H9 (cell line): ENCODE measurements around the gene CD300LG. TPM values are rescaled to one million over a fixed set of nuclear protein-coding genes. Genes with fewer than 3 reads are reported as not detected.

Experiments
- DNase-seq: peaks from one replicate; pipeline ENCODE4 v3.0.0-alpha.2; 2017
- H2AFZ ChIP-seq: one replicate; pipeline ENCODE4 v1.6.1; 2013; ENCODE audit warnings: mild to moderate bottlenecking, low read length, control low read depth, moderate library complexity
- H2AK5ac ChIP-seq: 2 replicates; pipeline ENCODE4 v1.6.1; 2013; ENCODE audit warnings: low read length, control low read depth, mixed read lengths; ENCODE audit not compliant: insufficient read length
- H2BK120ac ChIP-seq: one replicate; pipeline ENCODE4 v1.6.1; 2013; ENCODE audit warnings: low read depth, mild to moderate bottlenecking, low read length, control low read depth, inconsistent platforms; ENCODE audit not compliant: poor library complexity, severe bottlenecking
- H2BK12ac ChIP-seq: 2 replicates; pipeline ENCODE4 v1.6.1; 2013; ENCODE audit warnings: low read length, control low read depth, mixed read lengths, low read depth; ENCODE audit not compliant: insufficient read length
- H2BK15ac ChIP-seq: 2 replicates; pipeline ENCODE4 v1.6.1; 2013; ENCODE audit warnings: low read depth, low read length, control low read depth
- H2BK20ac ChIP-seq: one replicate; pipeline ENCODE4 v1.6.1; 2013; ENCODE audit warnings: low read depth, mild to moderate bottlenecking, low read length, control low read depth, inconsistent platforms; ENCODE audit not compliant: poor library complexity, severe bottlenecking
- H2BK5ac ChIP-seq: 2 replicates; pipeline ENCODE4 v1.6.1; 2013; ENCODE audit warnings: low read length, control low read depth, mixed read lengths; ENCODE audit not compliant: insufficient read length
- H3K14ac ChIP-seq: 2 replicates; pipeline ENCODE4 v1.6.1; 2013; ENCODE audit warnings: low read length, control low read depth; ENCODE audit not compliant: insufficient read depth
- H3K18ac ChIP-seq: 2 replicates; pipeline ENCODE4 v1.6.1; 2013; ENCODE audit warnings: low read depth, mild to moderate bottlenecking, mixed read lengths, low read length, control low read depth; ENCODE audit not compliant: insufficient read length
- H3K23ac ChIP-seq: 2 replicates; pipeline ENCODE4 v1.6.1; 2013; ENCODE audit warnings: low read length, control low read depth, mixed read lengths, low read depth; ENCODE audit not compliant: insufficient read length
- H3K23me2 ChIP-seq: 2 replicates; pipeline ENCODE4 v1.6.1; 2013; ENCODE audit warnings: low read depth, mild to moderate bottlenecking, mixed read lengths, low read length, control low read depth; ENCODE audit not compliant: insufficient read length, poor library complexity, severe bottlenecking
- H3K27ac ChIP-seq: 2 replicates; pipeline ENCODE4 v1.5.1; 2013; ENCODE audit warnings: low read length, control low read depth, mixed read lengths, low read depth; ENCODE audit not compliant: insufficient read length
- H3K27me3 ChIP-seq: 2 replicates; pipeline ENCODE4 v1.6.1; 2013; ENCODE audit warnings: low read length, control low read depth, inconsistent platforms; ENCODE audit not compliant: insufficient read depth
- H3K4ac ChIP-seq: 2 replicates; pipeline ENCODE4 v1.6.1; 2013; ENCODE audit warnings: low read depth, mild to moderate bottlenecking, control low read depth, inconsistent platforms, low read length, moderate library complexity
- H3K4me1 ChIP-seq: 2 replicates; pipeline ENCODE4 v1.6.1; 2013; ENCODE audit warnings: low read length, control low read depth, inconsistent platforms; ENCODE audit not compliant: insufficient read depth
- H3K4me2 ChIP-seq: 2 replicates; pipeline ENCODE4 v1.6.1; 2013; ENCODE audit warnings: low read length, control low read depth, mixed read lengths; ENCODE audit not compliant: insufficient read length, insufficient read depth
- H3K56ac ChIP-seq: 2 replicates; pipeline ENCODE4 v1.6.1; 2013; ENCODE audit warnings: low read depth, mild to moderate bottlenecking, mixed read lengths, low read length, control low read depth; ENCODE audit not compliant: insufficient read length
- H3K79me1 ChIP-seq: 2 replicates; pipeline ENCODE4 v1.6.1; 2013; ENCODE audit warnings: low read depth, mild to moderate bottlenecking, moderate library complexity, low read length, control low read depth, inconsistent platforms; ENCODE audit not compliant: insufficient read depth, poor library complexity, severe bottlenecking
- H3K79me2 ChIP-seq: 2 replicates; pipeline ENCODE4 v1.6.1; 2013; ENCODE audit warnings: low read length, control low read depth, inconsistent platforms; ENCODE audit not compliant: insufficient read depth
- H3K9ac ChIP-seq: 2 replicates; pipeline ENCODE4 v1.6.1; 2013; ENCODE audit warnings: low read length, control low read depth, mixed read lengths; ENCODE audit not compliant: insufficient read length; ENCODE audit errors: extremely low read depth
- H3K9me3 ChIP-seq: one replicate; pipeline ENCODE4 v1.6.1; 2013; ENCODE audit warnings: low read depth, low read length, inconsistent platforms; ENCODE audit not compliant: control insufficient read depth
- H3T11ph ChIP-seq: one replicate; pipeline ENCODE4 v1.6.1; 2013; ENCODE audit warnings: mild to moderate bottlenecking, low read length, control low read depth, inconsistent platforms
- H4K20me1 ChIP-seq: one replicate; pipeline ENCODE4 v1.6.1; 2013; ENCODE audit not compliant: control insufficient read depth, insufficient read length, insufficient read depth
- H4K5ac ChIP-seq: 2 replicates; pipeline ENCODE4 v1.6.1; 2013; ENCODE audit warnings: low read depth, mild to moderate bottlenecking, mixed read lengths, low read length, control low read depth; ENCODE audit not compliant: insufficient read length
- H4K8ac ChIP-seq: replicated peaks from 2 replicates; pipeline ENCODE4 v1.6.1; 2013; ENCODE audit warnings: low read length, control low read depth, mixed read lengths, low read depth; ENCODE audit not compliant: insufficient read length
- H4K91ac ChIP-seq: 2 replicates; pipeline ENCODE4 v1.6.1; 2013; ENCODE audit warnings: low read depth, mild to moderate bottlenecking, moderate library complexity, mixed read lengths, low read length, control low read depth; ENCODE audit not compliant: insufficient read length
- H3K27ac Mint-ChIP-seq, 3 experiments: 2 replicates in 2 of 3; 3 replicates in 1 of 3; pipeline ENCODE4 v1.8.0; 2020 to 2021; ENCODE audit warnings: mixed read lengths in 3 of 3, mild to moderate bottlenecking in 1 of 3, moderate library complexity in 1 of 3
- H3K27me3 Mint-ChIP-seq: 2 replicates; pipeline ENCODE4 v1.8.0; 2021; ENCODE audit warnings: low read depth, mild to moderate bottlenecking, moderate library complexity, mixed read lengths
- H3K36me3 Mint-ChIP-seq, 3 experiments: 2 replicates in 2 of 3; 3 replicates in 1 of 3; pipeline ENCODE4 v1.8.0; 2020 to 2021; ENCODE audit warnings: low read depth in 3 of 3, mixed read lengths in 3 of 3; ENCODE audit not compliant: insufficient read depth in 1 of 3
- H3K4me1 Mint-ChIP-seq, 2 experiments: 2 replicates each; pipeline ENCODE4 v1.8.0; 2020; ENCODE audit warnings: mixed read lengths in 2 of 2
- H3K4me3 Mint-ChIP-seq, 2 experiments: 2 replicates in 1 of 2; 3 replicates in 1 of 2; pipeline ENCODE4 v1.8.0; 2020 to 2021; ENCODE audit warnings: mild to moderate bottlenecking in 2 of 2, mixed read lengths in 2 of 2, moderate library complexity in 1 of 2
- H3K9me3 Mint-ChIP-seq, 2 experiments: 2 replicates in 1 of 2; 3 replicates in 1 of 2; pipeline ENCODE4 v1.8.0; 2020; ENCODE audit warnings: mild to moderate bottlenecking in 2 of 2, mixed read lengths in 2 of 2, moderate library complexity in 1 of 2
- CTCF ChIP-seq: fragments of 200-600 bp; sonication (generic); conservative IDR thresholded peaks from 3 replicates; pipeline ENCODE4 v1.8.0; 2021; ENCODE audit warnings: antibody characterized with exemption, mild to moderate bottlenecking
- WGBS: extraction: QIAGEN DNeasy Blood & Tissue Kit; methylation state at CpG from one replicate; pipeline ENCODE4 v1.1.7; 2013; ENCODE audit warnings: missing lambda C conversion rate, low lambda C conversion rate, mixed read lengths; ENCODE audit not compliant: insufficient read length; ENCODE audit errors: extremely low coverage; 5-methylcytosine and 5-hydroxymethylcytosine counted together
- total RNA-seq: library from RNA; stranded (reverse); gene quantifications from 2 replicates; pipeline ENCODE4 v1.2.1, GENCODE V29; 2021

CD300LG gene
- total RNA-seq, 1 experiment from 2014 or later, result not detected

DNA sequence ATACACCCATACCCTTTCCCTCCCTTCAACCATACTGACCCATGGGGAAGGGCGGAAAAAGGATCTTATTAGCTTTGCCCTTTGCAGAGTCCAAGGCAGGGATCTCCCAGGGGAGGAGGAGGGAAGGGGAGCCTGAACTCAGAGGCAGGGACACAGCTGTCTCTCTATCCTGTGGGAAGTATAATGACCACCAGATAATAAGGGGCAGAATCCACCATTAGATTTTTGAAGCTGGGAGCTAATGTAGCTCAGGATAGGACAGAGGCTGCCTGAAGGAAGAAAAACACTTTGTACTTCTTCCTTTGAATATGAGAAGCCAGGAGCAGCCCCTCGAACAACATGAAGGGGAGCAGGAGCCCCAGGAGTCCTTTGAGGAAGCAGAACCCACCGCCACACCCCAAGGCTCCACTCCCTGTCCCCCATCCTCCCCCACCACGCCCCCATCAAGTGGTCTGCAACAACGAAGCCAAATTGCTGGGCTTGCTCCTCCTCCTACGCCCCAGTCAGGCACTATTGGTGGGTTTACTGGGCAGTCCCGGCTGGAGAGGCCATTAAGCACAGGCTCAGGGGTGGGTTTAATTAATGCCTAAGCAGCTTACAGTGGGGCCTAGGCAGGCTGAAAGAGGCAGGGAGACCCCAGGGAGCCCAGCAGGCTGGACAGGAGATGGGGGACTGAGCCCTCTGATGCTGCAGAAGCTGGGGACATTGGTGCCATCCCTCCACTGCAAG is 55.0 kb downstream of the CD300LG start:
- H3K9me3 Mint-ChIP-seq, result no peaks in the 10 kb centered on the region
- Histone ChIP-seq H2AK5ac (no peak overlapping the region), H3K23me2 (peaks cover 31% of the 10 kb centered on the region), H3K23ac (no peak overlapping the region), H3K9ac (no peak overlapping the region), H4K91ac (no peak overlapping the region), H4K20me1 (no peaks in the 10 kb centered on the region), H2BK120ac (no peak overlapping the region), H4K5ac (no peak overlapping the region), H3K14ac (no peak overlapping the region), H3K4me1 (peaks cover 3% of the 10 kb centered on the region; the same call in 1 of the 2 replicates), H3K4me2 (no peak overlapping the region), H3K27ac (no peak overlapping the region), H2BK5ac (no peak overlapping the region), H2BK12ac (no peak overlapping the region), H3K9me3 (no peaks in the 10 kb centered on the region), H2AFZ (no peak overlapping the region), H3K18ac (no peak overlapping the region), H2BK20ac (no peak overlapping the region), H3K56ac (no peak overlapping the region), H3K27me3 (no peaks in the 10 kb centered on the region), H3K4ac (no peak overlapping the region), H3K79me1 (no peaks in the 10 kb centered on the region), H4K8ac (no peak overlapping the region), H2BK15ac (no peak overlapping the region), H3K79me2 (0 out of 2 replicates have a peak, but pooled peaks cover 2% of the 10 kb centered on the region), H3T11ph (no peak overlapping the region)
- no CpG with 5 or more reads among the region's 7 CpGs for WGBS
- peak overlapping the region in 1 of 3 experiments; percentile 54; a peak in 1 of 7 replicates for H3K27ac Mint-ChIP-seq
- peak overlapping the region in 1 of 2 experiments; percentile 79; a peak in 3 of 5 replicates for H3K4me3 Mint-ChIP-seq
- H3K4me1 Mint-ChIP-seq, result peaks cover 46 to 65% of the 10 kb centered on the region in 2 experiments
- H3K36me3 Mint-ChIP-seq, result peaks cover 6 to 8% (median 8%) of the 10 kb centered on the region in 3 experiments; a peak in 5 of 7 replicates
- TF ChIP-seq CTCF, result no peak
- no peak for DNase-seq
- peaks cover 63% of the 10 kb centered on the region for H3K27me3 Mint-ChIP-seq
